HUES64 (cell line): ENCODE measurements around the gene SCN2B.
A peak's percentile ranks its signal among the peaks of the same experiment; 100 is the strongest.

Source experiments
- H3K27ac ChIP-seq: 2 replicates; pipeline ENCODE4 v1.7.0; 2013; ENCODE audit warnings: low read depth, low read length, inconsistent platforms
- H3K27me3 ChIP-seq: 2 replicates; pipeline ENCODE4 v1.6.1; 2013; ENCODE audit warnings: mild to moderate bottlenecking, low read length; ENCODE audit not compliant: insufficient read depth
- H3K36me3 ChIP-seq: 2 replicates; pipeline ENCODE4 v1.6.1; 2013; ENCODE audit warnings: mild to moderate bottlenecking, low read length; ENCODE audit not compliant: insufficient read depth
- H3K4me1 ChIP-seq: 2 replicates; pipeline ENCODE4 v1.6.1; 2013; ENCODE audit warnings: mild to moderate bottlenecking, low read length, moderate library complexity; ENCODE audit not compliant: insufficient read depth
- H3K4me3 ChIP-seq: 2 replicates; pipeline ENCODE4 v1.5.1; 2013; ENCODE audit warnings: mild to moderate bottlenecking, low read length, moderate library complexity
- H3K9ac ChIP-seq: 2 replicates; pipeline ENCODE4 v1.6.1; 2013; ENCODE audit warnings: mild to moderate bottlenecking, low read depth, low read length
- H3K9me3 ChIP-seq: 2 replicates; pipeline ENCODE4 v1.6.1; 2013; ENCODE audit warnings: low read depth, low read length; ENCODE audit not compliant: insufficient read depth
- WGBS: fragments of 150-250, 120-280 bp; methylation state at CpG from one replicate; pipeline ENCODE4 v1.1.7; 2013; ENCODE audit warnings: missing lambda C conversion rate; 5-methylcytosine and 5-hydroxymethylcytosine counted together

The SCN2B gene

DNA sequence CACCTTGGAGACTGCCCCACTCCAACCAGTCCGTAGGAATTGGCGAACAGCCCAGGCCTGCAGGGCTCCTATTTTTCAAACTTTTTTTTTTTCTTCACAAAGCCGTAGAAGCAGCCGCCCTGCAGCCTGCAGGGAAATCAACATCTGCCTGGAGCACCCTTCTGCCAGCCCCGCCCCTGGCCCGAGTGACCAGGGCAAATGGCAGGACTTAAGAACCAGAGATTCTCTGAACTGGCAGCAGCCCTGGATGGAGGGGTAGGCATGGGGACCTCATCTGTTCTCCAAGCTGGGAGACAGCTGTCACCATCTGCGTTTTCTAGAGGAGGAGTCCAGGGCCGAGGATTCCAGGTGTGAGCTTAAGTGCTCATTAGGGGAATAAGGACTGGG, 5.6 kb downstream of the SCN2B start:
- H3K4me3 ChIP-seq = peak overlapping the region; percentile 56
- peaks cover 27% of the 10 kb centered on the region for H3K4me1 ChIP-seq
- H3K36me3 ChIP-seq = no peaks in the 10 kb centered on the region
- no peak overlapping the region for H3K9ac ChIP-seq
- no peak overlapping the region for H3K27ac ChIP-seq
- H3K9me3 ChIP-seq = no peaks in the 10 kb centered on the region
- peaks cover 93% of the 10 kb centered on the region for H3K27me3 ChIP-seq
- WGBS = 18% methylated on average over 8 of the region's 8 CpGs

GRCh38 chr11:118170231-118170630, 6.2 kb downstream of the SCN2B start:
- Histone ChIP-seq H3K4me3 (no peak overlapping the region), H3K27me3 (peaks cover 90% of the 10 kb centered on the region), H3K9ac (no peak overlapping the region), H3K9me3 (no peaks in the 10 kb centered on the region), H3K4me1 (peaks cover 23% of the 10 kb centered on the region), H3K27ac (no peak overlapping the region), H3K36me3 (no peaks in the 10 kb centered on the region)
- 79% methylated on average over 9 of the region's 9 CpGs for WGBS

- H3K9ac ChIP-seq = no peak overlapping the region
- H3K4me3 ChIP-seq = no peak overlapping the region
- no peaks in the 10 kb centered on the region for H3K9me3 ChIP-seq
- WGBS = 74% methylated on average over 7 of the region's 7 CpGs
- no peak overlapping the region for H3K27ac ChIP-seq
- H3K36me3 ChIP-seq = no peaks in the 10 kb centered on the region
- peaks cover 83% of the 10 kb centered on the region for H3K27me3 ChIP-seq
- H3K4me1 ChIP-seq = peaks cover 16% of the 10 kb centered on the region
These were observed 6.9 kb downstream of the SCN2B start for GRCh38 chr11:118169300-118170140.

- H3K4me3 ChIP-seq = no peak overlapping the region
- peaks cover 77% of the 10 kb centered on the region for H3K27me3 ChIP-seq
- H3K9me3 ChIP-seq = no peaks in the 10 kb centered on the region
These were observed 7.7 kb downstream of the SCN2B start for GRCh38 chr11:118168751-118169150.

DNA sequence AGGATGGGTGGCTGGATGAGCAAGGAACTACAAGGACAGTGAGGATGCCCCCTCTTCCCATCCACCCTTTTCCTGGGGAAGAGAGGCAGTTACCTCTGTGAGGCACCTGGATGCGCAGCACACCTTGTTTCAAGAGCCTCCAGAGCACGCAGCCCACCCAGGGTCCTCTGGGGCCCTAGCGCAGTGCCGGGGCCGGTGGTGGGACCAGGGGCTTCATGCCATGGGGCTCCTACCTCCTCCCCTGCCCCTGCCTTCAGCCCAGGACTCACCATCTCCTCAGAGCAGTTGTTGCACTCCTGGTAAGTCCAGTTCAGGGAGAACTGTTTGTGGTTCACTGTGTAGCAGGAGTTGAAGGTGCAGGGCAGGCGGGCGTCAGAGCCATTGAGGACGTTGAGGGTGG, 8.1 kb downstream of the SCN2B start:
- no peak overlapping the region for H3K4me3 ChIP-seq
- peaks cover 14% of the 10 kb centered on the region for H3K4me1 ChIP-seq
- no peaks in the 10 kb centered on the region for H3K36me3 ChIP-seq
- no peak overlapping the region for H3K27ac ChIP-seq
- peaks cover 76% of the 10 kb centered on the region for H3K27me3 ChIP-seq
- H3K9me3 ChIP-seq = no peaks in the 10 kb centered on the region
- 92% methylated on average over 8 of the region's 8 CpGs for WGBS
- H3K9ac ChIP-seq = no peak overlapping the region

More at GRCh38 chr11:118168751-118169150, 7.7 kb downstream of the SCN2B start:
- H3K36me3 ChIP-seq = no peaks in the 10 kb centered on the region
- no peak overlapping the region for H3K27ac ChIP-seq
- no peak overlapping the region for H3K9ac ChIP-seq
- peaks cover 14% of the 10 kb centered on the region for H3K4me1 ChIP-seq
- WGBS = 98% methylated on average over 3 of the region's 3 CpGs

GRCh38 chr11:118167906-118168305, 8.5 kb downstream of the SCN2B start:
- WGBS = 92% methylated on average over 12 of the region's 12 CpGs
- Histone ChIP-seq H3K9me3 (no peaks in the 10 kb centered on the region), H3K27me3 (peaks cover 74% of the 10 kb centered on the region), H3K9ac (no peak overlapping the region), H3K27ac (no peak overlapping the region), H3K36me3 (no peaks in the 10 kb centered on the region), H3K4me1 (peaks cover 14% of the 10 kb centered on the region), H3K4me3 (no peak overlapping the region)

DNA sequence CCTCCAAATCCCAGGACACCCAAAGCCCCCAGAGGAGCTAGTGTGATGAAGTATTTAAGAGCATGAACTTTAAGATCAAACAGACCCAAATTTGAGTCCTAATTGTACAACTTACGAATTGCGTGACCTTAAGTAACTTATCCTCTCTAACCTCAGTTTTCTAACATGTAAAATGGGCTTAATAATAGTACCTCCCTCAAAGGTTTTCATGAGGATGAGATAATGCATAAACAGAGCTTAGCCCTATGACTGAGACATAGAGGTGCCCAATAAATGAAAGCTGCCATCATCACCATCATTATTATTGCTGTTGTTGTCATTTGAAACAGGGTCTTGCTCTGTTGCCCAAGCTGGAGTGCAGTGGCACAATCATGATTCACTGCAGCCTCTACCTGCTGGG, 9.2 kb downstream of the SCN2B start:
- Histone ChIP-seq H3K27me3 (peaks cover 69% of the 10 kb centered on the region), H3K9ac (no peak overlapping the region), H3K4me3 (no peak overlapping the region), H3K4me1 (peaks cover 14% of the 10 kb centered on the region), H3K36me3 (no peaks in the 10 kb centered on the region), H3K27ac (no peak overlapping the region), H3K9me3 (no peaks in the 10 kb centered on the region)
- WGBS = 80% methylated on average over 1 of the region's 2 CpGs

DNA sequence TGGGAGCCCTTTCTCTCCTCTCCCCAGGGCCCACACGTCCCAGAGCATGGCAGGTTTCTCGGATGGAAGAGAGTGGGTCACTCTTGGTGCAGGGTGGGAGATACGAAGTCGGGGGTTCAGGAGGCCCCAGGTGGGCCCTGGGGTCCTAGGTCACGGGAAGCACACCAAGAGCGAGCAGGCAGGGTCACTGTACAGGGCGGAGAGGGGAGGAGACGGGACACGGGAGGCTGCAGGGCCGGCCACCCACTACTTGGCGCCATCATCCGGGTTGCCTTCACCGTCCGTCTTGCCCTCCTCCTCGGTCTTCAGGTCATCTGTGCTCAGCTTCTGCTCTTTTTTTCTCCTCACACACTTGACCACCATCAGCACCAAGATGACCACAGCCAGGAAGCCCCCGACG, 9.8 kb downstream of the SCN2B start:
- Histone ChIP-seq H3K36me3 (no peaks in the 10 kb centered on the region), H3K4me3 (no peak overlapping the region), H3K27ac (no peak overlapping the region), H3K27me3 (peaks cover 67% of the 10 kb centered on the region), H3K4me1 (peaks cover 14% of the 10 kb centered on the region), H3K9ac (no peak overlapping the region), H3K9me3 (no peaks in the 10 kb centered on the region)
- 92% methylated on average over 17 of the region's 17 CpGs for WGBS

GRCh38 chr11:118164885-118165284, 11.6 kb downstream of the SCN2B start:
- H3K9me3 ChIP-seq = no peaks in the 10 kb centered on the region
- H3K27me3 ChIP-seq = peaks cover 56% of the 10 kb centered on the region
- no peaks in the 10 kb centered on the region for H3K36me3 ChIP-seq
- no peak overlapping the region for H3K9ac ChIP-seq
- H3K4me3 ChIP-seq = no peak overlapping the region
- H3K27ac ChIP-seq = no peak overlapping the region
- peaks cover 6% of the 10 kb centered on the region; the same call in 1 of the 2 replicates for H3K4me1 ChIP-seq
- 74% methylated on average over 2 of the region's 2 CpGs for WGBS

DNA sequence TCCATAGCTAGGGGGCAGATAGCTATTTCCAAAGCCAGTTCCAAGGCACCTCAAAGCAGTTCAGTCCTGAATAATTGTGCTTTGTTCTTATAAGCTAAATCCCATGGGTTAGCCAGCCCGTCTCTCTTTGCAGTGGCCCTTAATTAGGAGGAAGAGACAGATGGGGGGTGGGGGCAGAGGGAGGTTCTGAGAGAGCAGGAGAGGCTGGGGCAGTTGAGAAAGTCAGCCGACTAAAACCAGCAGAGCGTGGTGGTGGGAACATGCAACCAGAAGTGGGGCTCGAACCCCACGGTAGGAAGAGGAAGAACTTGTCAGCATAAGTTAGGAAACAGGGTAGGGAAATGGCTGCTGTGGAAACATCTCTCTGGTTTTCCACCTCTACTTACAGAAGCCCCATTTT, 12.9 kb downstream of the SCN2B start:
- Histone ChIP-seq H3K4me3 (no peak overlapping the region), H3K27me3 (peaks cover 56% of the 10 kb centered on the region)

GRCh38 chr11:118162846-118163245, 13.6 kb downstream of the SCN2B start:
- Histone ChIP-seq H3K4me1 (peaks cover 6% of the 10 kb centered on the region; the same call in 1 of the 2 replicates), H3K9me3 (no peaks in the 10 kb centered on the region), H3K27ac (no peak overlapping the region), H3K27me3 (peaks cover 56% of the 10 kb centered on the region), H3K36me3 (no peaks in the 10 kb centered on the region), H3K4me3 (no peak overlapping the region), H3K9ac (no peak overlapping the region)
- 87% methylated on average over 2 of the region's 3 CpGs for WGBS

More for the DNA sequence above, 12.9 kb downstream of the SCN2B start:
- Histone ChIP-seq H3K9ac (no peak overlapping the region), H3K27ac (no peak overlapping the region), H3K36me3 (no peaks in the 10 kb centered on the region), H3K4me1 (peaks cover 6% of the 10 kb centered on the region; the same call in 1 of the 2 replicates), H3K9me3 (no peaks in the 10 kb centered on the region)
- 87% methylated on average over 5 of the region's 5 CpGs for WGBS
